GM19193 (cell line): ENCODE measurements around the gene IGFN1.
A peak's percentile ranks its signal among the peaks of the same experiment; 100 is the strongest.

Experiments
- POLR2A ChIP-seq: IDR thresholded peaks from 4 replicates; pipeline ENCODE4 v1.6.1; 2011; ENCODE audit not compliant: insufficient read depth, insufficient read length; ENCODE audit errors: extremely low read depth

IGFN1 gene

DNA sequence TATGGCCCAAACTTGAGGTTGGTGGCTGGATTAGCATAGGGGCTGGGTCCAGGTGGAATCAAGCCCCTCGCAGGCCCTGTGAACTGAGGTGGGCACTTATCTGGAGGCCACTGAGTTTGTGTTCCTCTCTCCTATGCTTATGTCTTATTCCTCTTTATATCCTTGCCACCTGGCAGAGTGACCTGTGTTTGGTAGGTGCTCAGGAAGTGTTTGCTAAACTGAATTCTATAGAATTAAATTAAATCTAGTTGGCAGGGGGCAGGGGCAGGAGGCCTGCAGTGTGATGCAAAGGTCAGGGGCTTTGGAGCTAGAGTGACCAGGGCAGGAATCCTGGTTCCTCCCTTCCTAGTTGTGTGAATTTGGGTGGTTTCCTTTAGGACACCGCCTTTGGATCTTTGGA lies 35.3 kb upstream of the IGFN1 start:
- TF ChIP-seq POLR2A = no peak

DNA sequence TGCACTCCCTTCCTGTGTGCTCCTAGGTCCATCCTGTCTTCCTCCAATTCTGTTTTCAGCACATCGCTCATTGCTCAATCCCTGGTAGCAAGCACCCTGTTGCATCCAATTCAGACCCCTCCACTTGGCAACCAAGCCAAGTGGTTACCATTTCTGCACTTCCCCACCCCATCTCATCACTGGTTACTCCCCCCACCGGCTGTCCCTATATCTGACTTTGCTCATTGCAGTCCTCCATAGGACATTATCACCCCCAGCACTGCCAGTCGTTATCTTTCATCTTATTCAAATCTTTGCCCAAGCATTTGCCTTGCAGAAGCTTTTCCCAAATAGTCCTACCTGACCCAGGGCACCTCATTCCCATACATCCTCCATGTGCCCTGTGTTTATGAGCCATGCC lies 34.3 kb upstream of the IGFN1 start:
- TF ChIP-seq POLR2A = no peak

DNA sequence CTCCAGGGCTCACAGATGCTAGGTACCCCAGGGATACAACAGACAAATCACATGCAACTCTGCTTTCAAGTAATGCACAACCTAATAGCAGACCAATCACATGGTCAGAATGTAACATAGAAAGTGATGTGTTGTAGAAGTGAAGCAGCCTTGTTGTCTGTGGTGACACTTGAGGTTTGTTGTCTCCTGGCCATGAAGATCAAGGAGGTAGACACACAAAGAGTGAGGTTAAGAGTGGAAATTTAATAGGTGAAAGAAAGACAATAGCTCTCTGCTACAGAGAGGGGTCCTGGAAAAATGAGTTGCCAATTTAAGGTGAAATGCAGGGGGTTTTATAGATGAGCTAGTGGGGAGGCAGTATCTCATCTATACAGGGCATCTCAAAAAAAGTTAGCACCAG lies 33.8 kb upstream of the IGFN1 start:
- TF ChIP-seq POLR2A = no peak

DNA sequence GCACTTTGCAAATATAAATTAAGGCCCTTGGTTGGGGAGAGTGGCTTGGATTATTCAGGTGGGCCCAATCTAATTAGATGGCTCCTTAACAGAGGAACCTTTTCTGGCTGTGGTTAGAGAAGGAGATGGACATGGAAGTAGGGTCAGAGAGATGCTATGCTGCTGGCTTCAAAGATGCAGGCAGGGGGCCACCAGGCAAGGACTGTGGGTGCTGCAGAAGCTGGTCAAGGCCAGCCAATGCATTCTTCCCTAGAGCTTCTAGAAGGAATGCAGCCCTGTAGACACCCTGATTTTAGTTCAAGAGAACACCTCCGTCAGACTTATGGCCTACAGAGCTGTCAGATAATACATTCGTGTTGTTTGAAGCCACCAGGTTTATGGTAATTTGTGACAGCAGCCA lies 32.7 kb upstream of the IGFN1 start:
- TF ChIP-seq POLR2A = no peak

DNA sequence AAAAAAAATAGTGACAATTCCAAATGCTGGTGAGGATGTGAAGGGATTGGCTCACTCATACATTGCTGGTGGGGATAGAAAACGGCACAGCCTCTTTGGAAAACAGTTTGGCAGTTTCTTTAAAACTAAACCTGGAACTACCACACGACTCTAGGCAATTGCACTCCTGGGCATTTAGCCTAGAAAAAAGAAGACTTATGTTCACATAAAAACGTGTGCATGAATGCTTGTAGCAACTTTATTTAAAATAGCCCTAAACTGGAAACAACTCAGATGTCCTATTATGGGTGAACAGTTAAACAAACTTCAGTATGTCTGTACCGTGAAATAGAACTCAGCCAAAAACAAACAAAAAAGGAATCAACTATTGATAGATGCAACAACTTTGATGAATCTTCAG lies 26.9 kb upstream of the IGFN1 start:
- no peak for TF ChIP-seq POLR2A

DNA sequence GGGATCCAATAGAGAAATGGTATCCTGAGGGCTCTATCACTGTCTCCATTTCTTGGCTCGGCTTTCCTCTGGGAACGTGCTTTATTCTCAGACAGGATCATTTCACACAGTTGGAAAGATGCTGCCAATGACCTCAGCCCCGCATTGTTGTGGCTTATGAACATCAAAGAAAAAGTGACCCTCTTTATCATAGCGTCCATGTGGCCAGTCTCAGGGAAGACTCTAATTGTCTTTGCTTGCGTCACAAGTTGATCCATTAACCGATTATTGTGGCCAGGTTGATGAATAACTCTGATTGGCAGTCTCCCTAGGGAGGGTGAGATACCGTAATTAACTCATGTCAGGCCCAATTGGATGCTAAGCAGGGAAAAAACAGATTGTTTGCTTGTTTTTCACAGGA lies 26.0 kb upstream of the IGFN1 start:
- TF ChIP-seq POLR2A = no peak

DNA sequence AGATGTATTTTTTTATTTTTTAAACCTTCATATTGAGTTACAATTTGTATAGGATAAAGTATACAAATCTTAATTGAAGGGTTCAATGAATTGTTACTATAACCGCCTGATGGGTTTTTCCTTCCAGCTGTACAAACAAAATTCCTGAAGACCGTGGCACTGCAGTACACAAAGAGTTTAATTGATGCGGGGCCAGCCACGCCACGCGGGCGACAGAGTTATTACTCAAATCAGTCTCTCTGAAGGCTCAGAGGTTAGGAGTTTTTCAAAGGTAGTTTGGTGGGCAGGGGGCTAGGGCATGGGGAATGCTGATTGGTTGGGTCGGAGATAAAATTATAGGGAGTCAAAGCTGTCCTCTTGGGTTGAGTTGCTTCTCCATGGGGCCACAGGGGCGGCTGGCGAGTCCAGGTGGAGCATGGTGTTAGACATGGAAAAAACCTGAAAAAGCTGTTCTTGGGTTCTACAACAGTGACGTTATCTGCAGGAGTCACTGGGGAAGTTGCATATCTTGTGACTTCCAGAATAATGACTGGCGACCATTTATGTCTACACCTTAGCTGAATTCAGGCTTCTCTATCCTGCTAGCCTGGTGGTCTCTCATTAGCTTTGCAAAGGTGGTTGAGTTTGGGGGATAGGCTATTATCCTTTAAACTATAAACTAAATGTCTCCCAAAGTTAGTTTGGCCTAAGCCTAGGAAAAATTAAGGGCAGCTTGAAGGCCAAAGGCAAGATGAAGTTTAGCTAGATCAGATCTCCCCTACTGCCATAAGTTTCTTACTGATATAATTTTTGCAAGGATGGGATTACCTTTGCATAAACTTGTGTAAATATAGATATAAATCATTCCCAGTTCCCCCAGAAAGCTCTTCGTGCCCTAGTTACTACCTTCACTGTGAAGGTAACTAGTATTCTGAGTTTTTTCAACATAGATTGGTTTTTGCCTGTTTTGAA lies 23.3 kb upstream of the IGFN1 start:
- no peak for TF ChIP-seq POLR2A

DNA sequence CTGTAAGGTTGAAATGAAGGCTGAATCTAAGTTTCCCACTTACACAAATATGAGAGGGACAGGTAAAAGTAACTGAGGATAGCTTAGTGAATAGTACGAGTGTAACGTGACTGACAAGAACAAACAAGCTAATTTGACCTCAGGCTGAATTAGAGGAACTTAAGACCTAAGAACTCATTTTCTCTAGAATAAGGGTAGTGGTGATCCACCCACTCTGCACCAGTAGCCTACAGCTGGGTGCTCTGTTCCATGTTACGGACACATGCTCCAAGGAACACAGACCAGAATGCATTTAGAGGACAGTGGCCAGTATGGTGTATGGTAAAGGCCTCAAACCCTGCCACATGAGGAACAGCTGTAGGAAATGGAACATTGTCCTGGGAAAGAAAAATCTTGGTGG lies 21.4 kb upstream of the IGFN1 start:
- TF ChIP-seq POLR2A = no peak

DNA sequence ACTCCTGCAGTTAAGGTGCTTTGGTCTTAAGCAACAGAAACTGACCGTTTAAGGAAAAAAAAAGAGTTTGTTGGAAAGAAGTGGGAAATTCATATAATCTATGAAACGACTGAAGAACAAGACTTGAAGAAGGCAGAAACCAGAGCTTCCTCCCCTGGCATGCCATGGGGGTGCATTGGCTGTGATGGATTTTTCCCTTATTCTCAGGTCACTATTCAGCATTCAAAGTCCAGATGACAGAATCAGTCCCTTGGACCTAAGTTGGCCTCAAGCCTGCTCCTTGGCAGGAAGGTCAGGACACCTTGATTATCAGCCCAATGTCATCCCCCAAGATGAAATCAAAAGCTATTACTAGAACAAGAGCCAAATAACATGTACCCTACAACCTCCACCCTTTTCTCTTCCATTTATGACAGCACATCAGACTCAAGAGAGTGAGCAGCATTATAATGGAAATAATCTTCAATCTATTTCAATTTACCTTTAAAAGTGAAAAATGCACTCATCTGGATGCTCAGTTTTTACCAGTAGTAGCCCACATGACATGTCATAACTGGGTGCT lies 20.6 kb upstream of the IGFN1 start:
- TF ChIP-seq POLR2A = no peak

DNA sequence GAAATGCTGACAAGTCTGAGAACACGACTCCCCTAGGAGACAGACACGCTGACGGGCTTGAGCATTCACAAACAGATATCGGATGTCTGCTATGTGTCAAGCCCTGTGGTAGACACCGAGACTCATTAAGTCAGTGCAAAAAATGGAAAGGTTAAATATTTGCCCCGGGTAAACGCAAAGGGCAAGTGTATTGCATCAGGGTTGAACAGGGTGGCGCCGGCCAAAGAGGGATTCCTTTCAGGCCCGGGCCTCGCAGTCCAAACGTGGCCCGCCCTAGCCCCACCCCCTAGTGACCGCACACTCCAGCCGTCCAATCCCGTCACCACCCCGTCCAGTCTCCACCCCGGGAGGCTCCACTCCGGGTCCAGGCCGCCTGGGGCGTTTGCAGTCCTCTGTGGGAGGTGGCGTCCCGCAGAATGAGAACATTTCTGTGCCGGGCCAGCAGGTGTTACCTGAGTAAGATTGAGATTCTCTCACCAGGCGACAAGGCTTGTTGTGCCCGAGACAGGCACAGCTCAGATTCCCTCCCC lies 20.0 kb upstream of the IGFN1 start:
- peak; percentile 44 for TF ChIP-seq POLR2A

DNA sequence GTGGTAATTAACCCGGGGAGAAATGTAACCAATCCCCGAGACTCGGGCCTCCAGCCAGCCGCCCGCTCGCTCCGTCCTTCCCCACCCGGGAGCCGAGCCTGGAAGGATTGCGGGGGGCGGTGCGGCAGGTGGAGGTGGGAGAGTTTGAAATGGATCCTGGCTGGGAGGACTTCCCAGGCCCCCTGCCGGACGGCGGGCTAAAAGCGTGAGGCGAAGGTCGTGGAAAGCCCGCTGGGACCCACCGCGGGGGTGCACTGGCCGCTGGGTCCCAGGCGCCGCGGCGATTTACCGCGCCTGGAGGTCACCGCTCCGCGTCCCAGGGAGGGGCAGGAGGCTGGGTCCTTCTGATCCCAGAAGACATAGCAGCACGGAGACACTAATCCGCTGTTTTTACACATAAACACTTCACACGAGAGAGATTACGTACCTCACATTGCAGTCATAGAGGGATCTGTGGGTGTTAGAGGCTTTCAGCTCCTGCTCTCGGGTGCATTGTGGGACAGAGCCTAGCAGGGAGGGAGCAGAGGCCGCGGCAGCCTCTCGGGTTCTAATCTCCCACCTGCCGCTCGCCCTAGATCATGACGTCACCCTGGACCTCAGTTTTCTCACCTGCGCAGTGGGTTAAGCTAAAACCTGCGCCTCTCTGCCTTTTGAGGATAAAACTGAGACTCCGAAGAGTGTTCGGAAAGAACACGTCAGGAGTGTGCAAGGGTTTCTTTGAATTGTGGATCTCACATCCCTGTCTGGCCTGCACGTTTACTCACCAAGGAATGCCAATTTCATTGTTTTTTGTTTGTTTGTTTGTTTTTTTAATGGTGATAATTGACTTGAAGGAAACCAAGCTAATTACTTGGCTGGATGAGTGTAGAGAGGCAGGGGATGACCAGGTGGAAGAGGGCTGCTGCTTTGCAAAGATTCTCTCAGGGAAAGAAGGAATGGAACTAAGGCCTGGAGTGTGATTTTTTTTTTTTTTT lies 19.3 kb upstream of the IGFN1 start:
- no peak for TF ChIP-seq POLR2A

DNA sequence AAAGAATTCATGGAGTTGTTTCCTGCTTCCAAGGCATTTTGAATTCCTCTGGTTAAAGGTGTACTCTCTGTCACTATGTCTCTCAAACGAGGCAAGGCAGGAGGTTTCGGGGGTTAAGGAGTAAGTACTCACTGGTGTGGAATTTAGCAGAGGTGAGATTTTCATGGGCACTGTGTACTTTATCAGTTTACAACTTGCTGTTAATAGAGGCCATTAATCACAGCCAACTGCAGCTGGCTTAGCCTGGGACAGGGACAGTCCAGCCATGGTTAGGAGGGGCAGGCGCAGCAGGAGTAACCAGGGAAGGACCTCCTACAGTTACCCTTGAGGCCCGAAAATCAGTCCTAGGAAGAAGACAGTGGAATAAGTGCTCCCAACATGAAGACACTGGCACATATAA lies 18.3 kb upstream of the IGFN1 start:
- no peak for TF ChIP-seq POLR2A

DNA sequence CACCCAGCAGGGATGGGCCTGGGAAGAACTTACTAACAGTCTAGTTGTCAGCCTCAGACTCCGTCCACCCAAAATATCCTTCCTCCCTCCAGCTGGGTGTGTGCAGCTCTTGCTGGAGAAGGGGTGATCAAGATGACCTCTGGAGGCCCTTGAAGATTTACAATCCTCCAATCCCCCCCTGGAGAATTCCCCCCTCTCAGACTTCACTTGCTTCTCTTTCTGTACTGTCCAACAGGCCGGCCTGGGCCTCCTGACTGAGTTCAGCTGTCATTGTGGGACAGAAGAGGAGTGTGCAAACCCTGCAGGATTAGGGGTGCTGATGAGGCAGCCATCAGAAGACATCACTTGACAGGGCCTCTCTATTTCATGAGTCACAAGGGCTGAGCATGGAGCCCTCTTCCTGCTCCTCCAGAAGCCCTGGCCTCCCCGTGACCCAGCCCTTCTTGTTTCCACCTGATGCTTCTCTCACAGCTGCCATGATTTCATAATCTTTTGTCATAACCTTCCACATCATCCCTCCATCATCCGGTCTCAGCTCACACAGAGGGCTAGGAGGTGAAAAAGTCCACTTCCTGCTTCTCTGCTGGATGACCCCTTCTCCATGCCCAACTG lies 17.5 kb upstream of the IGFN1 start:
- TF ChIP-seq POLR2A = no peak

DNA sequence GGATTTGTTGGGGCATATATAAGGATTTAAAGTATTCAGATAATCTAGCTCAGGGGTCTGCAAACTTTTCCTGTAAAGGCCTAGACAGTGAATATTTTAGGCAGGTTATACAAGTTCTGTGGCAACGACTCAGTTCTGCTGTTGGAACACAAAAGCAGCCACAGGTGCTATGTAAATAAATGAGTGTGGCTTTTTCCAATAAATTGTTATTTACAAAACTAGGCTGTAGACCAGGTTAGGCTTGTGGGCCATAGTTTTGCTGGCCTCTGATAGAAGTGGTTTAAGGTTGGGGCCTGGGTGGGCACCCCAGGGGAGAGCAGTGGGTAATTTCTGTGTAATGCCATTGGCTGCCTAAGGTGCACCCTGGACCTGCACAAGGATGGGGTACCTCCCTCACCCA lies 16.9 kb upstream of the IGFN1 start:
- TF ChIP-seq POLR2A = no peak

DNA sequence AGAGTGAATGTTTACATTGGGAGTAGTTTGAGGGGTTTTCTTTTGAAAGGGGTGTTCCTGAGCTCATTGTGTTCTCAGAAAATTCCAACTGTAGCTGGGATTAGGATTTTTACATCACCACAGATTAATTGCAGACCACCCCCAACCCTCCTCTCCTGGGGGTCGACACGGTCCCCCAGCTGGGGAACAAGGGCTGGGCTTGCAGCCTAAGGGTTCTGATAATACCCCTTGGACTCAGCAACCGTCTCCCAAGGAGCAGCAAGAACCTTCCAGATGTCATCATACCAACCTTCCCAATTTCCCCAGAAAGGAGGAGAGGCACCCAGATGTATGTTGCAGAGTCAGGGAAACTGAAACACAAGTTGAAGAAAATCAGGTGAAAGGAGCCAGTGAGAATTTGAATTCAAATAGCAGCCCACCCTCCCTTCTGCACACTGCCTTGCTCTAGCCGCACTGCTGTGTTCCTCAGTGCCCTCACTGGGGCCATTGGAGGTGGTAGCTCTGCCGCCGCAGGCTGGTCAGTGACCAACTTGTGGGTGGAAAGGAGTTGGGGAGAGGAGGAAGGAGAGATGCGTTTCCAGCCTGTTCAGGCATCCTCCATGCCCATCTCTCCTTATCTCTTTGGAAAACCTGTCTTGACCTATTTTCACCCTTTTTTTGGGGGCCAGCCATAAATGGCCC lies 14.7 kb upstream of the IGFN1 start:
- TF ChIP-seq POLR2A = no peak

DNA sequence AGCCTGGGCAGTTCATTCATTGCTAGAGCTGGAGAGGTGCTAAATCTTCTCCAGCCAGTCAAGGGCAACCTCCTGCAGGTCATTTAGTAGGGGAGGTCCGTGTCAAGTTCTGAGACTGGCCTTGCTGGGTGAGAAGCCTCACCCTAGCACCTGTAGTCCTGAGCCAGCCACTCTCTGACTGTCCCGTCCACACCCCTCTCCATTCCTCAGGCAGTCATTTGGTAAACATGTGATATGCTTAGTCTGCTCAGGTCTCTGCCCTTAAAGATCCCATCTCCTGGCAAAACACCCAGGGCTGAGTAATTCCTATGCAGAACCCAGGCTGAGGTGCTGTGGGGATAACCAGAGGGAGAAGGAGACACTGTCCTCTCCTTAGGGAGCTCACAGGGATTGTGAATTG lies 13.7 kb upstream of the IGFN1 start:
- TF ChIP-seq POLR2A = no peak
